Measurements from ENCODE around the gene NADSYN1. TPM values are rescaled to one million over a fixed set of nuclear protein-coding genes. Genes with fewer than 3 reads are reported as not detected.

The NADSYN1 gene
- polyA plus RNA-seq, 3 donors, result 38.3 to 66.0 (median 41.4) TPM

DNA sequence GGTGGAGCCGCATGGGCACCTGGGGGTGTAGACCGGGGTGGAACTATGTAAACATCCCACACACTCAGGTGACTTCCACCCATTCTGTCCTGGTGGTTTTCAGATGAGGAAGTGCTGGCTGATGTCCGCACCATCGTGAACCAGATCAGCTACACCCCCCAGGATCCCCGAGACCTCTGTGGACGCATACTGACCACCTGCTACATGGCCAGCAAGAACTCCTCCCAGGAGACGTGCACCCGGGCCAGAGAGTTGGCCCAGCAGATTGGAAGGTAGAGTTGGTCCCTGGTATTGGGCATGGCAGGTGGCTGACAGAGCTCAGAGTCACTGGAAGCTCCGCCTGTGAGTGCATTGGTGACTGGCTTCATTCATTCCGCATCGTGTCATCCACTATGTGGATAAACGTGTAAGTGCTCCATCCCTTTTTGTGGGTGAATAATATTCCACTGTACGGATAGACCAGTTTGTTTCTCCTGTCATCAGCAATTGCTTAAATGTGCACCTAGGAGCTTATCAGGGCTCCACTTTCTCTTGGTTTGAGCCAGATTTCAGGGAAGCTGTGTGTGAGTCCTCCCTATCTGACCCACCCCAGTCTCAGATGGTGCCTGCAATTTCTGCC is 29.9 kb downstream of the NADSYN1 start:
- no peak for DNase-seq (ENCODE audit: extremely low read depth in 1 of 11, low read depth in 9 of 11, low spot score in 4 of 11)

DNA sequence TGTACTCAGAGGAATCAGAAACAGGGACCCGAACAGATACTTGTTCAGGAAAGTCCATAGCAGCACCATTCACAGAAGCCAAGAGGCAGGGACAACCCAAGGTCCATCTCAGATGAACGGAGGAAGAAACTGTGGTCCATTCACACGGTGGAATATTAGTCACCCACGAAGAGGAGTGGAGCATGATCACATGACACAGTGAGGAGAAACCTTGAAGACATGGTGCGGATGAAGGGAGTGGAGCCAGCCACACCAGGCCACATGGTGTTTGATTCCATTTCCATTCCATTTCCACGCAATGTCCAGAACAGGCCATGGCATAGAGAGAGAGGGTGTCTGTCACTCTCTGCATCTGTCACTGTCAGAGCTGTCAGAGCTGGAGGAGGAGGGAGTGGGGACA is 30.7 kb downstream of the NADSYN1 start:
- DNase-seq (ENCODE audit: extremely low read depth in 1 of 11, low read depth in 9 of 11, low spot score in 4 of 11), result no peak

DNA sequence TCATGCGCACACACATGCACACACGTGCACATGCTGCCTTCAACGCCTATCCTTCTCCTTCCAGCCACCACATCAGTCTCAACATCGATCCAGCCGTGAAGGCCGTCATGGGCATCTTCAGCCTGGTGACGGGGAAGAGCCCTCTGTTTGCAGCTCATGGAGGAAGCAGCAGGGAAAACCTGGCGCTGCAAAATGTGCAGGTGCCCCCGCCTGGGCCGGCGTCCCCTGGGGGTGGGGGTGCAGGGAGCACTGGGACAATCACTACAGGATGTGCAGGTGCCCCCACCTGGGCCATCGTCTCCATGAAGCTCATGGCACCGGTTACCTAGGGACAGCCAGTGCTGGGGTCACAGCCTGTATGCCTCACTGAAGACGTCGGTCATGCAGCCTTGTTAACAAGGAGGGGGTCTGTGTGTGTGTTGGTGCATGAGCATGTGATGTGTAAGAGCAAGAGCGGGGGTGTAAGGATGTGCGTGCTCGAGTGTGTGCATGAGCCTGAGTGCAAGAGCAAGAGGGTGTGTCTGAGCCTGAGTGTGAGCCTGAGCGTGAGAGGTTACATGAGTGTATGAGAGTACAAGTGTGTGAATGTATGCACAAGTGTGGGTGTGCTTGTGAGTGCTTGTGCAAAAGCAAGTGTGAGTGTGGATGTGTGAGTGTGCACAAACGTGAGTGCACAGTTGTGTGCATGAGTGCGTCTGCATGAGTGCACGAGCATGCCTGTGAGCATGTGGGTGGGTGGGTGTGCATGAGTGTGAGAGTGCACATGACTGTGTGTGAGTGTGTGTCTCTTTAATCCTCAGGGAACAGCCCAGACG is 31.5 kb downstream of the NADSYN1 start:
- no peak for DNase-seq (ENCODE audit: extremely low read depth in 1 of 11, low read depth in 9 of 11, low spot score in 4 of 11)

DNA sequence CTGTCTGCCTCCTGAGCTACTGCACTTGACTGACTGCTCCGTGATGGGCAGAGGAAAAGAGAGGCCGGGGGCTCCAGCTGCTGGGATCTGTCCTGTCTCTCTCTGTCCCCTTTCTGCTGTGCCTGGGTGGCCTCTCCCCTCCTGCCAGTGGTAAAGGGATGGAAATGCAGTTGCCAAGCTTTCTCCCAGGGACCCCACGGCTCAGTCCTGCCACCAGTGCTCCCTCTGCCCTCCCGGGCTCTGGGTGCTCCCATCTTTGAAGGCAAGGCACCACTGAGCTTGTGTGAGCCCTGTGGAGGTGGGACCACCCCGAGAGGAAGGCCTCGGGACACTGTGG is 32.0 kb downstream of the NADSYN1 start:
- no peak for DNase-seq (ENCODE audit: extremely low read depth in 1 of 11, low read depth in 9 of 11, low spot score in 4 of 11)

DNA sequence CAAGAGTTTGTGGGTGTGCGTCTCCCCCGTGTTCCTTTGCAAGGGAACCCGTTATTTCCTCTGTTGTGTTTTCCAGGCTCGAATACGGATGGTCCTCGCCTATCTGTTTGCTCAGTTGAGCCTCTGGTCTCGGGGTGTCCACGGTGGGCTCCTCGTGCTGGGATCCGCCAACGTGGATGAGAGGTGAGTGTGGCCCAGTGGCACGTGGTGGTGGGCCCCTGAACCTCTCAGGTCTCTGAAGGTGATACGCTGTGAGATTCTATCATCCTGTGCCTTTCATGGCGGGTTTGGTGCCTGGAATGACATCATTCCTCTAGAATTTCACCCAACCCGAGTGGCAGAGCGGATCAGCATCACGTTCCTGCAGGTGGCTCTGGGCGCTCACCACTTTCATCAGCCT is 32.5 kb downstream of the NADSYN1 start:
- no peak for DNase-seq (ENCODE audit: extremely low read depth in 1 of 11, low read depth in 9 of 11, low spot score in 4 of 11)

DNA sequence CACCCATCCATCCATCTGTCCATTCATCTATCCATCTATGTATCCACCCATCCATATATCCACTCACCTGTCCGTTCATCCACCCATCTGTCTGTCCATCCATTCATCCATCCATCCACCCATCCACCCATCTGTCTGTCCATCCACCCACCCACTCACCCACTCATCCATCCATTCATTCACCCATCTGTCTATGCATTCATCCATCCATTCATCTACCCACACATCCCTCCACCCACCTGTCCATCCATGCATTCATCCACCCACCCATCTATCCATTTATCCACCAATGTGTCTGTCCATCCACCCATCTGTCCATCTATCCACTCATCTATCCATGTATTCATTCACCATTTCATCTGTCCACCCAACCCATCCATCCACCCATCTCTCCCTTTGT is 33.3 kb downstream of the NADSYN1 start:
- DNase-seq (ENCODE audit: extremely low read depth in 1 of 11, low read depth in 9 of 11, low spot score in 4 of 11), result no peak

DNA sequence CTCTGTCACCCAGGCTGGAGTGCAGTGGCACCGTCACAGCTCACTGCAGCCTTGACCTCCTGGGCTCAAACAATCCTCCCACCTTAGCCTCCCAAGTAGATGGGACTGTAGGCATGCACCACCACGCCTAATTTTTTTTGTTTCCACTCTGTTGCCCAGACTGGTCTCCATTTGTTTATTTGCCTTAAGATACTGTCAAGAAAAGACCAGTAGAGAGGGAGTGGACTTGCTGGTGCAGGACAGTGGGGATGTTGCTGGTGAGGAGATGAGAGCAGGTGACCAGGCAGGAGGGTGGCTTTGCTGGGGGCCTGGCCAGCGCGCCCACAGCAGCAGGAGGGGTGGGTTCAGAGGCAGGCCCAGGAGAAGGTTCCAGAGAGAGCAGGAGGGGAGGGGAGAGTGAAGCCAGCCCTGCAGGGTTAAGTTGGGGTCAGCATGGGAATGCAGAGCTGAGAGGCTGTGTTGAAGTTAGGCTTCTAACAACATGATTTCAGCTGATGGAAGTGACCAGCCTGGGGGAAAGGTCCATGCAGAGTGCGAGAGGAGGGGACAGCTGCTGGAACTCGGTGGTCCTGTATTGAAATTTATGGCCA is 35.8 kb downstream of the NADSYN1 start:
- DNase-seq (ENCODE audit: extremely low read depth in 1 of 11, low read depth in 9 of 11, low spot score in 4 of 11), result peak in 1 of 11 donors; percentile 18

DNA sequence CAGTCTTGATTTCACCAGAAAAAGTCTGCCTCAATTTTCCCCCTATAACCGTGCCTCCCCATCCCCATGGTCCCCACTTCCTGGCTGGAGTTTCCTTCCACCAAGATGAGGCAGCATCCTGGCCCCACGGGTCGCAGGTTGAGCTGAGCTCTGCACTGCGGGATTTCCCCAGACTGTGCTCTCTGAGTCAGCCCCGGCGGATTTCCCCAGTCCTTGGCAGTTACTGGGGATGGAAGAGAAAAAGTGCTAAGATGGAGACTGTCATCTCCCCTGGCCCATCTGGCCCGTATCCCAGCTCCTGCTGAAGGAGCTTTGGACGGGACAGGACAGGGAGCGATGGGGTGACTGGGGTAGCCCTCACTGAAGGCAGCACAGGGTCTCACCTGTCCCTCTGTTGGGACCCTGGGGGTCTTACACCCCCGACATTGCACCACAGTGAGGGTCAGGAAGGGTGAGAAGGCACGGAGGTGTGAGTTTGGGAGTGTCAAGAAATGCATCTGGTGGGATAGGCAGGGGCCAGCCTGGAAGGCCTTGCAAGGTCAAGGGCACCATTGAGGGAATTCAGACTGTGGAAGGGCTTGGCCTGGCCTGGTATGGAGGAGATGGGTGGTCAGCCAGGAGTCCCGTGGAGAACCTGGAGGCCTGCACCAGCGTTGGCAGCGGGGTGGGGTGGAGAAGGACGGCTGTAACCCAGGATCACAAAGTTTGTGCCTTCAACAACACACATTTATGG is 36.5 kb downstream of the NADSYN1 start:
- no peak for DNase-seq (ENCODE audit: extremely low read depth in 1 of 11, low read depth in 9 of 11, low spot score in 4 of 11)

DNA sequence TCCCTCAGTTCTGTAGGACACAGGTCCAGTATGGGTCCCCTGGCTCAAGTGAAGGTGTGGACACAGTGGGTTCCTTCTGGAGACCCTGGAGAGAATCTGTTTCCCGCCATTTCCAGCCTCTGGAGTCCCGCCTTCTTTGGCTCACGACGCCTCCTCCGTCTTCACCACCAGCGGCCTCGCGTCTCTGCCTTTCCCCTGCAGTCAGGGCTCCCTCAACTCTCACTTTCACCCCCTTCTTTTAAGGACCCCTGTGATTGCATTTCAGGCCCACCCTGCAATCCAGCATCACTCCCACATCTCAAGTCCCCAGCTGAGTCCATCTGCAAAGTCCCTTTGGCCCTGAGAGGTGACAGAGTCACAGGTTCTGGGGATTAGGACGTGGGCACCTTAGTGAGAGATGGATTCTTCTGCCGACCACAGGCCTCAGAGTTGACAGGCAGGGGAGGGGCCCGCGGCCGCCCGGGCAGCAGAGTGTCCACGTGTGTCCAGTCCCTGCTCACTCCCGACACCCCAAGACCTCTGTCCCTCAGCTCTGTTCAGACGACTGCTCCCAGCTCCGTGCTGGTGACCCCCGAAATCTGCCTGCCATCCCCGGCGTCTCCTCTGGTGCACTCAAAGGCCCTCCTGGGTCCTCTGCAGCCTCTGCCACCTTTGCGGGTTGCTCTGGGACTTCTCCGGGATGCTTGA is 37.2 kb downstream of the NADSYN1 start:
- no peak for DNase-seq (ENCODE audit: extremely low read depth in 1 of 11, low read depth in 9 of 11, low spot score in 4 of 11)

DNA sequence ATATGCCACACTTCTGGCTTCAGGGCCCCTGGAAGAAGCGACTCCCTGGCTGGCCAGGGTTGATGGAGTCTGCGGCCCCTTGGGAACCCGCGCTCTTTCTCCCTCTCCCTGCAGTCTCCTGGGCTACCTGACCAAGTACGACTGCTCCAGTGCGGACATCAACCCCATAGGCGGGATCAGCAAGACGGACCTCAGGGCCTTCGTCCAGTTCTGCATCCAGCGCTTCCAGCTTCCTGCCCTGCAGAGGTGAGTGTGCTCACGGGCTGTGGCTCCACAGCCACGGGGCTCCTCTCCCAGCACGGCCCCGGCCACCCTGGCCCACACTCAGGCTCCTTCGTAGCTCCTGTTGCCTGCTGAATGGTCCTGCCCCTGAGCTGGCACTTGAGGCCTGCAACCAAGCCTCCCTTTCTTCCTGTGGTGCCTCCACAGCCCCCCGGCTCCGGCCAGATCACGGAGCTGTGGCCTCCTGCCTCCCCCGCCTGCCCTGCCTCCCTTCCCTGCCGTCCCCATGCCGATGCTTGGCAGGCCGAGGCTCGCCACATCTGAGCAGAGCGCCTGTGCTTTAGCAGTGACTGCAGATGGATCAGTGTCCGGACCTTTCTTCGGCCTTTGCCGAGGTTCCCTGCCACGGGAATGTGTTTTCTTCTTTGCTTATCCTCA is 37.9 kb downstream of the NADSYN1 start:
- no peak for DNase-seq (ENCODE audit: extremely low read depth in 1 of 11, low read depth in 9 of 11, low spot score in 4 of 11)

DNA sequence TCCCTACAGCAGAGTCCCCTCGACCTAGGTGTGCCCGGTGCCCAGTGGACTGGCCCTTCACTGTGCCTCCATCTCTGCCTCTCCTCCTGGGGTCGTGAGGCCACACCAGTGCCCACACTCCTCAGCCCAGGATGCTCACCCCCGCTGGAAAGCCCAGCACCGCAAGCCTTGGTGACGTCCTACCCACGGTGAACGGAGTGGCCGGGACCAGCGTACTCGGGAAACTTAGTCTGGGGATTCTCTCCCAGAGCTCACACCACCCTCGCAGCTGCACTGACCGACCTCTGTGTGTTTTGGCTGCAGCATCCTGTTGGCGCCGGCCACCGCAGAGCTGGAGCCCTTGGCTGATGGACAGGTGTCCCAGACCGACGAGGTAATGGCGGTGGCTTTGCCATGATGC is 38.5 kb downstream of the NADSYN1 start:
- DNase-seq (ENCODE audit: extremely low read depth in 1 of 11, low read depth in 9 of 11, low spot score in 4 of 11), result no peak

DNA sequence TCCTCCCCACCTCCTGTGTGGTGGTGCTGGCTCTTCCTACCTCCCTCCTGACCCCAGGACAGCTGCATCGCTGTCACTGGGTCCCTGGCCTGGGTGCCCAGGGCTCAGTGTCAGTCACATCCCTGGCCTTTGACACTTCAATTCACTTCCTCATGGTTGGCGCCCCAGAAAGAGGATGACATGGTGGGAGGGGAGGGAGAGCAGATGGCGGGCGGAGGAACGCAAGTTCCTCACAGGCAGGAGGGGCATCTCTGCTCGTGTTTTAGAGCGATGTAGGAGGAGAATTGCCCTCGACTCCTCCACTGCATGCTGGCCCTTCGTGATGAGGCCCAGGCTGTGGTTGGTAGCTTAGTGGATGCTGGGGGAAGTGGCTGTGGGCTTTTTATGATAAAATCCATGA is 38.9 kb downstream of the NADSYN1 start:
- no peak for DNase-seq (ENCODE audit: extremely low read depth in 1 of 11, low read depth in 9 of 11, low spot score in 4 of 11)

DNA sequence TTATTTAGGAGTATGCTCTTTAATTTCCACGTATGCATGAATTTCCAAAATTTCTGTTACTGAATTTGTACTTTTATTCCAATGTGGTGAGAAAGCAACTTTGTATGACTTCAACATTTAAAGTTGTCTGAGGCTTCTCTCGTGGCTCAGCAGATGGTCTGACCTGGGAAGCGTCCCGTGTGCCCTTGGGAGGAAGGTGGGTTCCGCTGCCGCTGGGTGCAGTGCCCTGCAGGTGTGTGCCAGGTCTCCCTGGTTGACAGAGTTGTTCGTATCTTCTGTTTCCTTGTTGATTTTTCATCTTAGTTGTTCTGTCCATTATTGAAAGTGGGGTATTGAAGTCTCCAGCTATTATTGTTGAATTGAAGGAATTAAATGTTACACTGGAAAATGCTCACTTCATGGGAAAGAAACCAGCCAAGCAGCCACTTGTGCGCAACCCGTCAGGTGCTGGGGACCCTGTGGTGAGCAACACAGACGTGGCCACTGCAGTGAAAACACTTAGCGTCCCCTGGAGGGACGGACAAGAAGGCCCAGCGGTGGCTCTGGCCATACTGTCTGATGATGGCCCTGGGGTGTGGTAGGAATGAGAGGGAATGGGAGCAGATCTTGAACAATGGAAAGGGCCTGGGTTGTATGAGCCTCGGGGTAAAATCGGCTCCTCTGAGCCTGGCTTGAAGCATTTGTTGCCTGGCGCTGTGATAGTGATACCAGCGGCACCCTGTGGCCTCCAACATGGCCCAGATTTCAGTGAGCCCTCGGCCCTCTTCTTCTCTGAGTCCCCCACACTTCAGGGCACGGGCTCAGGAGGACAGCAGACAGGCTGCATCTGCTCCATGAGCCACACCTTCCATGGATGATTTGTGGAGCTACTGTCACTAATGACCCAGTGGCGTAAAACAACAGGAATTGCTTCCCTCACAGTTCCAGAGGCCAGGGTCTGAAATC is 42.6 kb downstream of the NADSYN1 start:
- DNase-seq (ENCODE audit: extremely low read depth in 1 of 11, low read depth in 9 of 11, low spot score in 4 of 11), result no peak

DNA sequence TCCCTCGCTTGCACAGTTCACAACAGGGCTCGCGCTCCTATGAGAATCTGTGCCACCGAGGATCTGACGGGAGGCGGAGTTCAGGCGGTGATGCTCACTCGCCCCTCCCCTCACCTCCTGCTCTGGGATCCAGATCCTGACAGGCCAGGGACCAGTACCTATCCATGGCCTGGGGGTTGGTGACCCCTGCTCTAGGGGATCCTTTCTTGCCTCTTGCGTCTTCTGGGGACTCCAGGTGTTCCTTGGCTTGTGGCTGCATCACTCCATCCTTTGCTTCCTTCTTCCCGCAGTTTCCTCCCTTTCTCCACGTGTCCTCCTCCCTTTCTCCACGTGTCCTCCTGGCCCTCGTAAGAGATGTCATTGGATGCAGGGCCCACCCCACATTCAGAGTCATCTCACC is 43.4 kb downstream of the NADSYN1 start:
- DNase-seq (ENCODE audit: extremely low read depth in 1 of 11, low read depth in 9 of 11, low spot score in 4 of 11), result no peak

DNA sequence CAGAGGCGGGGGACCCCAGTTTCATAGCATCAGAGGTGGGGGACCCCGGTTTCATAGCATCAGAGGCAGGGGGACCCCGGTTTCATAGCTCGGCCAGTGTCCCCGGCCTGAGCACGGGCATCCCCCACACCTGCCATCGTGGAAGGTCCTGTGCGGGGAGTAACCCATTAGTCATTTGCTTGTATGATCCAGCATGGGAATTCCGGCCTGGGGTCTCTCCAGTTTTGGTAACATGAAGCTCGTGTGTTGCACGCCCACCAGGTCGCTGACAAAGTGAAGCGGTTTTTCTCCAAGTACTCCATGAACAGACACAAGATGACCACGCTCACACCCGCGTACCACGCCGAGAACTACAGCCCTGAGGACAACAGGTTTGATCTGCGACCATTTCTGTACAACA is 45.1 kb downstream of the NADSYN1 start:
- DNase-seq (ENCODE audit: extremely low read depth in 1 of 11, low read depth in 9 of 11, low spot score in 4 of 11), result no peak

DNA sequence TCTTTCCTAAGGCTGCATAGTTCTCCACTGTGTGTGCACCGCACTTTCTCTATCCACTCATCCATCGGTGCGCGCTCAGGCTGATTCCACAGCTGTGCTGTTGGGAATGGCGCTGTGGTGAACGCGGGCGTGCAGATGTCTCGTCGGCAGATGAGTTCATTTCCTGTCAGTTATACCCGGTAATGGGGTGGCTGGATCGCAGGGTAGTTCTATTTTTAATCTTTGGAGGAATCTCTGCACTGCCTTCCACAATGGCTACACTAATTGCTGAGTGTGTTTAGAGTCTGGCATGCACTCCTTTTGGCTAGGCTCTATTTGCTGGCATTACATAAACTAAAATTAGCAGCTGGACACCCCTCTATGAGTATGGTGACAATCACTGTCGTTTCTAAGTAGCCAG is 46.1 kb downstream of the NADSYN1 start:
- no peak for DNase-seq (ENCODE audit: extremely low read depth in 1 of 11, low read depth in 9 of 11, low spot score in 4 of 11)

DNA sequence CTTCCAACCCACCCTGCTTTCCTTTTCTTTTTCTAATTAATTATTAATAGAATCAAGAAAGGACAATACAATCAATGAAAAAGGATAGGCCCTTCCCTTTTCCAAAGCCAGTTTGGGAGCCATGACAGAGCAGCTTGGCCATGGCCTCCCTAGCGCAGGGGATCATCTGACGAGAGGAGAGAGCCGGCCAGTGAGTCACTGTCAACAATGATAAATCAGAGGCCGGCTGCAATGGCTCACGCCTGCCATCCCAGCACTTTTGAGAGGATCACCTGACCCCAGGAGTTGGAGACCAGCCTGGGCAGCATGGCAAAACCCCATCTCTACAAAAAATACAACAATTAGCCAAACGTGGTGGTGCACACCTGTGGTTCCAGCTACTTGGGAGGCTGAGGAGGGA is 46.5 kb downstream of the NADSYN1 start:
- no peak for DNase-seq (ENCODE audit: extremely low read depth in 1 of 11, low read depth in 9 of 11, low spot score in 4 of 11)

DNA sequence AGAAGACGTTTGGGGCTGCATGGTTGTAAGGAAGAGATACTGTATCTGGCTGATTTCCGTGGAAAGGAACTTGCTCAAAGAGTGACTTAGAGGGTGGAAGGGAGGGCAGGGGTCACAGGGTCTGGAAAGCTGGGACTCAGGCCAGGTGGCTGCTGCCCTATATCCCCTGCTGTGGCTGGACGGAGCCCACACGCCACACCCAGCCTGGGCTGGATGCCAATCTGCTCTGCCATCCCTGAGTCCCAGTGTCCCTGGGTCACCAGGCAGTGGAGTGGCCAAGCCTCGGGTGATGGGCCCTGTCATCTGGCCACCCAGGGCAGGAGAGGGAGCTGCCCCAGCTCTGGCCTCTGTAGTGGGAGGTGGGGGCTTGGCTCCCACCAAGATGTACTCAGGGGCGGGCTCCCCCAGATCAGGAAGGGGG is 47.6 kb downstream of the NADSYN1 start:
- no peak for DNase-seq (ENCODE audit: extremely low read depth in 1 of 11, low read depth in 9 of 11, low spot score in 4 of 11)

Data from renal cortex interstitium (tissue), 11 donors.